Measurements from ENCODE around the gene SLC38A10. TPM values are rescaled to one million over a fixed set of nuclear protein-coding genes. Genes with fewer than 3 reads are reported as not detected.

The SLC38A10 gene
- total and polyA plus RNA-seq, 10 of the 15 experiments (the other 5 are each of a cell fraction or from before 2014, with no cell fraction given): 0.52 to 67.9 (median 22.1) TPM

- Histone ChIP-seq H3K36me3 (ENCODE audit: control insufficient read depth in 2 of 2, insufficient read depth in 2 of 2, low read length in 1 of 2) (no peaks in the 10 kb centered on the region), H3K27me3 (replicated peaks in 1 of 2; ENCODE audit: control insufficient read depth in 2 of 2, insufficient read depth in 2 of 2, low read length in 1 of 2) (no peaks in the 10 kb centered on the region; a peak in 1 of 4 replicates), H3K27ac (ENCODE audit: control insufficient read depth, insufficient read depth) (no peak overlapping the region), H3K79me2 (ENCODE audit: control insufficient read depth, insufficient read depth, low read length) (no peaks in the 10 kb centered on the region), H3K9ac (ENCODE audit: control insufficient read depth, insufficient read depth, low read length) (no peak overlapping the region), H3K9me3 (replicated peaks; ENCODE audit: control insufficient read depth, insufficient read depth, low read length) (no peaks in the 10 kb centered on the region), H3K4me2 (ENCODE audit: control insufficient read depth, insufficient read depth) (no peak overlapping the region), H3K4me1 (ENCODE audit: control insufficient read depth, insufficient read depth, low read length) (no peaks in the 10 kb centered on the region), H2AFZ (ENCODE audit: control insufficient read depth, low read depth, low read length) (no peak overlapping the region), H4K20me1 (ENCODE audit: control insufficient read depth, insufficient read depth) (no peaks in the 10 kb centered on the region), H3K4me3 (no peak overlapping the region)
- 71% methylated on average over 19 of the region's 19 CpGs for WGBS (ENCODE audit: insufficient coverage, insufficient replicate concordance, low lambda C conversion rate, missing lambda C conversion rate)
- CTCF ChIA-PET: no interaction called here
- POLR2A ChIA-PET: no interaction called here
- ATAC-seq (no peak), DNase-seq (ENCODE audit: low read depth, low spot score) (no peak), FAIRE-seq (no peak)
- RAD21 ChIA-PET (ENCODE audit: unreplicated experiment): no interaction called here
- intact Hi-C loops (cut with micrococcal nuclease; ENCODE audit: unreplicated experiment): no loop called here
- TF ChIP-seq LARP7 (IDR thresholded peaks at IDR 0.05) (no peak), TCF7 (IDR thresholded peaks at IDR 0.05; ENCODE audit: borderline replicate concordance) (no peak), BRCA1 (IDR thresholded peaks at IDR 0.05; ENCODE audit: low read depth, low read length) (no peak), JUNB (IDR thresholded peaks at IDR 0.05) (no peak), RUNX3 (IDR thresholded peaks at IDR 0.05; ENCODE audit: low read length) (0 out of 2 replicates have a peak, but pooled peaks have one; percentile 9)
- in situ Hi-C loops (cut with MboI): no loop called here
- SMC1A ChIA-PET (ENCODE audit: uncharacterized antibody, unreplicated experiment): no interaction called here
- no TSS peak for BruUV-seq (replicated peaks)
Measured at GRCh38 chr17:81300586-81301155, 5.6 kb upstream of the SLC38A10 start.

- H4K20me1 ChIP-seq (ENCODE audit: control insufficient read depth, insufficient read depth): no peaks in the 10 kb centered on the region
- no peak overlapping the region for H3K27ac ChIP-seq (ENCODE audit: control insufficient read depth, insufficient read depth)
- H3K4me1 ChIP-seq (ENCODE audit: control insufficient read depth, insufficient read depth, low read length): no peaks in the 10 kb centered on the region
- DNase-seq (ENCODE audit: low read depth, low spot score) (no peak), FAIRE-seq (no peak), ATAC-seq (no peak)
- ChIA-PET CTCF (no interaction called here), RAD21 (ENCODE audit: unreplicated experiment) (no interaction called here), POLR2A (no interaction called here), SMC1A (ENCODE audit: uncharacterized antibody, unreplicated experiment) (no interaction called here)
- WGBS (ENCODE audit: insufficient coverage, insufficient replicate concordance, low lambda C conversion rate, missing lambda C conversion rate): 55% methylated on average over 19 of the region's 19 CpGs
- H3K9me3 ChIP-seq (replicated peaks; ENCODE audit: control insufficient read depth, insufficient read depth, low read length): no peaks in the 10 kb centered on the region
- no peak overlapping the region for H2AFZ ChIP-seq (ENCODE audit: control insufficient read depth, low read depth, low read length)
- in situ Hi-C loops (cut with MboI): no loop called here
- H3K4me2 ChIP-seq (ENCODE audit: control insufficient read depth, insufficient read depth): no peak overlapping the region
- no peaks in the 10 kb centered on the region; a peak in 1 of 4 replicates for H3K27me3 ChIP-seq (replicated peaks in 1 of 2; ENCODE audit: control insufficient read depth in 2 of 2, insufficient read depth in 2 of 2, low read length in 1 of 2)
- no peaks in the 10 kb centered on the region for H3K36me3 ChIP-seq (ENCODE audit: control insufficient read depth in 2 of 2, insufficient read depth in 2 of 2, low read length in 1 of 2)
- intact Hi-C loops (cut with micrococcal nuclease; ENCODE audit: unreplicated experiment): loop anchor here (10.0 kb wide), 1 partner anchor 95 kb away; the partner anchor contains the start of gene BAHCC1
- H3K9ac ChIP-seq (ENCODE audit: control insufficient read depth, insufficient read depth, low read length): no peak overlapping the region
- H3K79me2 ChIP-seq (ENCODE audit: control insufficient read depth, insufficient read depth, low read length): peaks cover 3% of the 10 kb centered on the region
- no TSS peak for BruUV-seq (replicated peaks)
- H3K4me3 ChIP-seq: no peak overlapping the region
- TF ChIP-seq ZBTB11 (CRISPR knock-in tag; IDR thresholded peaks at IDR 0.05): no peak
- no peak for TF ChIP-seq POLR2A (IDR thresholded peaks at IDR 0.05; ENCODE audit: low read depth, low read length)
- no peak for TF ChIP-seq RFX5 (IDR thresholded peaks at IDR 0.05; ENCODE audit: low read depth, low read length)
- no peak for TF ChIP-seq RELB (IDR thresholded peaks at IDR 0.05; ENCODE audit: low read depth)
- TF ChIP-seq CTCF (IDR thresholded peaks at IDR 0.05 in 2 of 3, conservative IDR thresholded peaks at IDR 0.05 in 1 of 3; ENCODE audit: control insufficient read depth in 2 of 3, extremely low read depth in 1 of 3, insufficient read depth in 1 of 3, low read depth in 3 of 3, low read length in 3 of 3): no peak
Measured at GRCh38 chr17:81299846-81300585, 4.9 kb upstream of the SLC38A10 start.
